Activated CD8-positive, alpha-beta memory T cell treated with anti-CD3 and anti-CD28 coated beads, Interleukin-2, amount 50 U/mL, for 1 hour (primary cell): ENCODE data around the gene PEX5L.

Experiments used
- DNase-seq: peaks from one replicate; pipeline ENCODE4 v3.0.0-alpha.2; 2020; ENCODE audit errors: extremely low read depth

The PEX5L gene

GRCh38 chr3:179956416-179956830, 80.3 kb downstream of the PEX5L start:
- DNase-seq = no peak

- no peak for DNase-seq
These were observed 80.9 kb downstream of the PEX5L start for GRCh38 chr3:179955809-179956208.

GRCh38 chr3:179955286-179955685, 81.5 kb downstream of the PEX5L start:
- DNase-seq = no peak

- no peak for DNase-seq
These were observed 82.5 kb downstream of the PEX5L start for GRCh38 chr3:179953993-179954870.

GRCh38 chr3:179950840-179951239, 85.9 kb downstream of the PEX5L start:
- DNase-seq = no peak

- DNase-seq = no peak
These were observed 86.9 kb downstream of the PEX5L start for GRCh38 chr3:179949869-179950268.

- no peak for DNase-seq
These were observed 87.3 kb downstream of the PEX5L start for GRCh38 chr3:179949412-179949811.

- DNase-seq = no peak
These were observed 88.0 kb downstream of the PEX5L start for GRCh38 chr3:179948740-179949139.

GRCh38 chr3:179945569-179945968, 91.2 kb downstream of the PEX5L start:
- no peak for DNase-seq

- DNase-seq = no peak
These were observed 93.4 kb downstream of the PEX5L start for GRCh38 chr3:179943117-179943880.

- DNase-seq = no peak
These were observed 94.1 kb downstream of the PEX5L start for GRCh38 chr3:179942553-179943075.

GRCh38 chr3:179935710-179936109, 101.0 kb downstream of the PEX5L start:
- DNase-seq = no peak

- DNase-seq = no peak
These were observed 102.8 kb downstream of the PEX5L start for GRCh38 chr3:179933914-179934313.

GRCh38 chr3:179933080-179933479, 103.7 kb downstream of the PEX5L start:
- DNase-seq = no peak

GRCh38 chr3:179932674-179933073, 104.1 kb downstream of the PEX5L start:
- no peak for DNase-seq

- DNase-seq = no peak
These were observed 107.6 kb downstream of the PEX5L start for GRCh38 chr3:179929091-179929529.

- no peak for DNase-seq
These were observed 109.5 kb downstream of the PEX5L start for GRCh38 chr3:179927191-179927590.

- no peak for DNase-seq
These were observed 114.8 kb downstream of the PEX5L start for GRCh38 chr3:179921951-179922350.

GRCh38 chr3:179921500-179921899, 115.2 kb downstream of the PEX5L start:
- no peak for DNase-seq

- no peak for DNase-seq
These were observed 128.8 kb downstream of the PEX5L start for GRCh38 chr3:179907784-179908482.

GRCh38 chr3:179902061-179902460, 134.7 kb downstream of the PEX5L start:
- DNase-seq = no peak

GRCh38 chr3:179898024-179898423, 138.7 kb downstream of the PEX5L start:
- DNase-seq = no peak
